Spinal cord (tissue), 10 donors: ENCODE data around the gene FDXACB1. TPM values are rescaled to one million over a fixed set of nuclear protein-coding genes. Genes with fewer than 3 reads are reported as not detected.
A peak's percentile ranks its signal among the peaks of the same experiment; 100 is the strongest.

Source experiments
- DNase-seq, 6 donors: peaks; one replicate each; pipeline versions ENCODE4 v3.0.0 to v3.0.0-alpha.2; 2013 to 2015; ENCODE audit warnings: low spot score in 6 of 6, low read depth in 4 of 6
- H3K27ac ChIP-seq: one replicate; pipeline ENCODE4 v1.5.1; 2013; ENCODE audit warnings: low read depth, low read length, control low read depth
- H3K27me3 ChIP-seq: one replicate; pipeline ENCODE4 v1.6.1; 2013; ENCODE audit warnings: low read length; ENCODE audit not compliant: control insufficient read depth, insufficient read depth
- H3K36me3 ChIP-seq: one replicate; pipeline ENCODE4 v1.6.1; 2013; ENCODE audit warnings: low read length; ENCODE audit not compliant: control insufficient read depth, insufficient read depth
- H3K4me1 ChIP-seq: one replicate; pipeline ENCODE4 v1.6.1; 2013; ENCODE audit warnings: low read length; ENCODE audit not compliant: control insufficient read depth, insufficient read depth
- H3K4me3 ChIP-seq: one replicate; pipeline ENCODE4 v1.5.1; 2013; ENCODE audit warnings: low read depth, low read length, control low read depth
- H3K9me3 ChIP-seq: one replicate; pipeline ENCODE4 v1.6.1; 2013; ENCODE audit warnings: low read length; ENCODE audit not compliant: control insufficient read depth, insufficient read depth
- WGBS: methylation state at CpG from one replicate; pipeline ENCODE4 v1.1.5; 2013; ENCODE audit warnings: missing lambda C conversion rate; ENCODE audit not compliant: insufficient coverage; 5-methylcytosine and 5-hydroxymethylcytosine counted together
- polyA plus RNA-seq, 2 donors: library from polyadenylated mRNA; unstranded; fragments of 120-200 nt; gene quantifications; one replicate each; pipeline ENCODE4 v1.2.1, GENCODE V29; 2013; ENCODE audit not compliant: insufficient read length in 2 of 2
- total RNA-seq, 2 donors: library from RNA; depleted of rRNA in 1 of 2; stranded (reverse); fragments of 120-200 nt in 1 of 2; fragments of >200 nt in 1 of 2; gene quantifications; one replicate each; pipeline versions ENCODE4 v1.2.3 to v1.2.4, GENCODE V29; 2013 to 2014
- donor health status: healthy.

Gene FDXACB1
- total and polyA plus RNA-seq, 4 donors = 4.4 to 7.1 (median 4.7) TPM

DNA sequence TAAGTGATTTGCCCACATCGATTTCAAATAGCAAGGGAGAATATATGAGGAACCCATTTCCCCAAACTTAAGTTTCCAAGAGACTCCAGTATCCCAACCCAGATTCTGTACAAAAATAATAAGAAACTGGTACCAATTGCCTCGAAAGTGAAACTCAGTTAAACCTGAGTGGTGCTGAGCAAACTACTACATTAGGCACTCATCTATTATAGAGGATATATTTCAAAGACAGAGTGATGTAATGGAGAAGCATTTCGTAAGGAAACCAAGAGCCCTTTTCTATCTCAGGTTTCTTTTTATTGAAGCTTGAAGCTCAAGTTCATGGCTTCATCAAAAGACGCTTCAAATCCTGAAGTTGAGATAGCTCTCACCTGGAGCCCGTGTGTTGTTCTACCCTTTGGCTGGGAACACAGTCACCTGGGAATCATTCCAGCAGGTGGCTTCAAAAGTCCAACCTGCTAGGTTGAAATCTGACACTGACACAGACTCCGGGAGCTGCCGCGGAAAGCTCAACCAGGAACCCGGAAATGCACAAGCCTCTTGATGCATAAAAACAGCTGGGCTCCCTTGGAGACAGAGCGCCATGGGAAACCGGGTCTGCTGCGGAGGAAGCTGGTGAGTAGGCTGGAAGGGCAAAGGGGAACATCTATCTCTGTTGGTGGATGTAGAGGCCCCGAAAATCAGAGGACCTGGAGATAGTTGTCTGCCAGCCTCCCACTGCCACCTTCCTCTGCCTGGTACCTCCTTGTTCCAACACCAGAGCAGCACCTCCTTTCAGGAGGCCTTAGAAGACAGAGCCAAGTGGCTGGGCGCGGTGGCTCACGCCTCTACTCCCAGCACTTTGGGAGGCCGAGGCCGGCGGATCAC, 39.7 kb upstream of the FDXACB1 start, which contains the start of gene C11orf52:
Gene C11orf52, plus strand, starts transcription at position 524 of the 867 bp plus-strand sequence. Its CDS starts 60 bp downstream, at position 584.
- Histone ChIP-seq H3K27ac (no peak within 1 kb of the TSS), H3K36me3 (no peaks in the 10 kb centered on the region), H3K27me3 (no peaks in the 10 kb centered on the region), H3K4me1 (peaks cover 13% of the 10 kb centered on the region), H3K4me3 (no peak within 1 kb of the TSS), H3K9me3 (no peaks in the 10 kb centered on the region)
- 16% methylated on average over 9 of the region's 19 CpGs for WGBS
- peak in 1 of 6 donors; percentile 10 for DNase-seq

DNA sequence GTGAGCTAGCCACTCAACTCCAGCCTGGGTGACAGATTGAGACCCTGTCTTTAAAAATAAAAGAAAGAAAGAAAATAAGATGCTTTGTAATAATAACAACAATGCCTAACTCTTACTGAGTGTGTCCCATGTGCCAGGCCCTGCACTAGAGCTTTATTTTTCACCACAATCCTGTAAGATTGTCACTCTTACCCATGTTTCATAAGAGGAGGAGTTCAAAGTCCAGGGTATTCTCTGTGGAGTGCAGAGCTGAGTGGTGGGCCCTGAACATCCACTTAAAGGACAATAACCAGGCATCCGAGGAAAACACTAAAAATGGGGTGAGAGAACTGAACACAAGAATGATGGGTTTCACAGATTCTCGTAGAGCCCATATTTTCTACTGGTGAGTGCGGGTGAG, 38.8 kb upstream of the FDXACB1 start:
- no peaks in the 10 kb centered on the region for H3K36me3 ChIP-seq
- no peak for DNase-seq
- H3K9me3 ChIP-seq = no peaks in the 10 kb centered on the region
- H3K27ac ChIP-seq = no peak overlapping the region
- no peak overlapping the region for H3K4me3 ChIP-seq
- H3K27me3 ChIP-seq = no peaks in the 10 kb centered on the region
- 95% methylated on average over 3 of the region's 3 CpGs for WGBS
- peaks cover 21% of the 10 kb centered on the region for H3K4me1 ChIP-seq

DNA sequence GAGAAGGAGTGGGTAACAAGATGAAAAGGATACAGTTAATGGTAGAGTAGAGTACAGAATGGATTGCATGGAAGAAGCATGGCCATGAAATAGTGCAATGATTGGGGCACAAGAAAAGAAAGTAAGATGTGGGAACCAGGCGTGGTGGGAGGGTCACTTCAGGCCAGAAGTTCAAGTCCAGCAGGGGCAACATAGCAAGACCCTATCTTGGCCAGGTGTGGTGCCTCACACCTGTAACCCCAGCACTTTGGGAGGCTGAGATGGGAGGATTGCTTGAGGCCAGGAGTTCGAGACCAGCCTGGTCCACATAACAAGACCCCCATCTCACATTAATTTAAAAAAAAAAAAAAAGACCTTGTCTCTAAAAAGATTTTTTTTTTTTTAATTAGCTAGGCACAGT, 38.3 kb upstream of the FDXACB1 start:
- H3K36me3 ChIP-seq = no peaks in the 10 kb centered on the region
- H3K4me1 ChIP-seq = peaks cover 25% of the 10 kb centered on the region
- 71% methylated on average over 1 of the region's 2 CpGs for WGBS
- no peaks in the 10 kb centered on the region for H3K9me3 ChIP-seq
- DNase-seq = no peak
- H3K27me3 ChIP-seq = no peaks in the 10 kb centered on the region
- no peak overlapping the region for H3K27ac ChIP-seq
- no peak overlapping the region for H3K4me3 ChIP-seq

DNA sequence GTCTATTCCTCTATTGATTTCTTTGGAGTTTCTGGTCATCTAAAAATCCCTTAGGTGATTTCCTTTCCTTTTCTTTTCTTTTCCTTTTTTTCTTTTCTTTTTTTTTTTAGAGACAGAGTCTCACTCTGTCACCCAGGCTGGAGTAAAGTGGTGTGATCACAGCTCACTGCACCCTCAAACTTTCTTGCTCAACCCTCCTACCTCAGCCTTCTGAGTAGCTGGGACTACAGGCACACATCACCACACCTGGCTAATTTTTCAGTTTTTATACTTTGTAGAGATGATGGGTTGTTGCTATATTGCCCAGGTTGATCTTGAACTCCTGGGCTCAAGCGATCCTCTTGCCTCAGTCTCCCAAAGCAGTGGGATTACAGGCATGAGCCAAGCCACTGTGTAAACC, 37.8 kb upstream of the FDXACB1 start:
- WGBS = 100% methylated on average over 1 of the region's 1 CpG
- no peaks in the 10 kb centered on the region for H3K9me3 ChIP-seq
- peaks cover 31% of the 10 kb centered on the region for H3K4me1 ChIP-seq
- DNase-seq = no peak
- H3K4me3 ChIP-seq = no peak overlapping the region
- no peak overlapping the region for H3K27ac ChIP-seq
- no peaks in the 10 kb centered on the region for H3K36me3 ChIP-seq
- H3K27me3 ChIP-seq = no peaks in the 10 kb centered on the region

DNA sequence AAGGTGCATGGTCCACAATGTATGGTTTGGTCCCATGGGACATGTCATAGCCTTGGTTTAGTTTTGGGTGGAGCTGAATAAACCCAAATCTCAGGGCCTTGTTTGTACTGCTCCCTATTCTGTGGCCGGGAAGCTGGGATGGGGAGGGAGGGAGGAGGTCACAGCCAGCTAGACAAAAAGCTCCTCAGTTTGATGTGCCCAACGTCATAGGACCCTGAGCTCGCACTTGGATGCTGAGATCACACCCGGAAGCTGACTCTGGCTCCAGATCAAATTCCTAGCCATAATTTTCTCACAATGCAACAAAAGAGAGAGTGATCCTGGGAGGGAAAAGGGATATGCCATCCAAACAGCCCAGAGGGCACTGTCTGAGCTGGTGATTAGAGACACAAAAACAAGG, 35.0 kb upstream of the FDXACB1 start:
- WGBS = 19% methylated on average over 3 of the region's 4 CpGs
- peak in 2 of 6 donors; percentile 39 to 88 for DNase-seq
- peak overlapping the region; percentile 92 for H3K27ac ChIP-seq
- H3K27me3 ChIP-seq = no peaks in the 10 kb centered on the region
- no peak overlapping the region for H3K4me3 ChIP-seq
- no peaks in the 10 kb centered on the region for H3K36me3 ChIP-seq
- H3K4me1 ChIP-seq = peaks cover 38% of the 10 kb centered on the region
- H3K9me3 ChIP-seq = no peaks in the 10 kb centered on the region

DNA sequence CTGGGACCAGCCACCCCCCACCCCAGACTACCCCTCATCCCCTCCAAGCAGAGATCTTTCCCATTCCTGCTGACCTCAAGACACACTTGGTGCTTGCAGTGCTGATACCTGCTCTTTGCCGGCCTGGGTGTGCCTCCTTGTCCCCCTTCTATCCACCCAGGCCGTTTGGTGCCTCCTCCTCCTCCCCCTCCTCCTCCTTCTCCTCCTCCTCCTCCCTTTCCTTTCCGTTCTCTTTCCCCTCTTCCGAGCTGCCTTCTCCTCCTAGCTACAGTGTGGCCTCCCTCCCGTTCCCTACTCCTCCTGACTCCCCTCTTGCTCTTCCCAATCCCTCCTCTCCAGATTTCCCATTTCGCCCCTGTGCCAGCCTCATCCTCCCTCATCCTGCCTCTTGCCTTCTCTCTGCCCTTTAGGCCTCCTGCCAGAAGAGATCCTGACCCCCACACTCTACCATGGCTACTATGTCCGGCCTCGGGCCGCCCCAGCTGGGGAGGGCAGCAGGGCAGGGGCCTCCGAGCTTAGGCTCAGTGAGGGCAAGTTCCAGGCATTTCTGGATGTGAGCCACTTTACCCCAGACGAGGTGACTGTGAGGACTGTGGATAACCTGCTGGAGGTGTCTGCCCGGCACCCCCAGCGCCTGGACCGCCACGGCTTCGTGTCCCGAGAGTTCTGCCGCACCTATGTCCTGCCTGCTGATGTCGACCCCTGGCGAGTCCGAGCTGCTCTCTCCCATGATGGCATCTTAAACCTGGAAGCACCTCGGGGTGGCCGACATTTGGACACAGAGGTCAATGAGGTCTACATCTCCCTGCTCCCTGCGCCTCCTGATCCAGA, 34.3 kb upstream of the FDXACB1 start:
- Histone ChIP-seq H3K36me3 (no peaks in the 10 kb centered on the region), H3K4me1 (peaks cover 33% of the 10 kb centered on the region), H3K27ac (peak overlapping the region; percentile 92), H3K4me3 (peak overlapping the region; percentile 22), H3K27me3 (no peaks in the 10 kb centered on the region), H3K9me3 (no peaks in the 10 kb centered on the region)
- WGBS = 67% methylated on average over 23 of the region's 24 CpGs
- DNase-seq = peak in 2 of 6 donors; percentile 12 to 49

DNA sequence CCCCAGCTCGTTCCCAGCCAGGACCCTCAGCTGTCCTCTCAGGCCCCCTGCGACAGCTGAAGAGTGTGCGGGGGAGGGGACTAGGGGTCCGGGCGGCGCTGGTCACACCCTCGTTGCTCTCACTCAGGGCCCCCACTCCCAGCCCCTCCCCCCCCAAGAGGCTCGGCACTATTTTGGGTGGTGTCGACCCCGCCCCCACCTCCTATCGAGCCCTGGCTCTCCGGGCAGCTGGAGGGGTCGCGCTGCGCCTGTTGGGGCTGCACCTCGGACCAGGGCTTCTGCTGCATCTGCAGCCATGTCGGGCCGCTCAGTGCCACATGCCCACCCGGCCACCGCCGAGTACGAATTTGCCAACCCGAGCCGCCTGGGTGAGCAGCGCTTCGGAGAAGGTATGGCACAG, 33.6 kb upstream of the FDXACB1 start, which contains the start of gene HSPB2:
Gene HSPB2, plus strand, starts transcription at position 200 of the 400 bp plus-strand sequence. Its CDS starts 96 bp downstream, at position 296.
- peak within 1 kb of the TSS; percentile 22 for H3K4me3 ChIP-seq
- peak within 1 kb of the TSS; percentile 92 for H3K27ac ChIP-seq
- 18% methylated on average over 18 of the region's 26 CpGs for WGBS

DNA sequence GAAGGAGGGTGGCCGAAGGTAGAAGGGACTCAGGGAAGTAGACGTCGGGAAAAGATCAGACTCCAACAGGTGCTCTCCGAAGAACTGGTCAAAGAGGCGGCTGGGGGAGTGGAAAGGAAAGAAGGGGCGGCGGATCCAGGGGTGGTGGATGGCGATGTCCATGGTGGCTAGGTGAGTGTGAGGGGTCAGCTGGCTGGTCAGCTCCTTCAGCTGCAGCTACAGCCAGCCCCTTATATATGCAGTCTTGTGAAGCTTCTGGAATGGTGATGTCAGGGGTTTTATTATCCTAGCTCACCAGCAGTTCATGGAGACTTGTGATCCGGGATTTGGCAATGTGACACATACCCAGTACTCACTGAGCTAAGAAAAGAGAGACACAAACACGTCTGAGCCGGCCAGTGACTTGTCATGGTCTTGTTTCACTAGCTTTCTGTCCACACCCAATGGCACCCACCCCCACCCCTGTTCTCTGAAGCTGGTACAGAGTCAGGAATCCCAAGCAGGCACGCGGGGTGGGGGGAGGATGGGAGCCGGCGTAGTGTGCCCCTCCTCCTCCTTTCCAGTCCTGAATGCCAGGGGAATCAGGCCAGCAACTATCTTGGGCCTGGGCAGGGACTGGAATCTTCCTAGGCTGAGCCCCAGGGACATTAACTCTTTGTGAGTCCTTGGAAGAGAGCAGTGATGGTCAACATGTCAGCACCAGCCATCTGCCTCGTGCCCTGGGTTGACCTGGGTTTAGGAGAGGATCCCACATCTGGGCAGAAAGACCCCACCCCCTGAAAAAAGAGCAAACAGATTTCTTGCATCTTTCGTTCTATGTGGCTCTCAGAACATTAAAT, 32.8 kb upstream of the FDXACB1 start, which contains the start of gene CRYAB:
Gene CRYAB, minus strand, starts transcription at position 208 of the 839 bp plus-strand sequence. Its CDS starts 46 bp downstream, at position 162.
- H3K4me3 ChIP-seq = peak within 1 kb of the TSS; percentile 21
- peak within 1 kb of the TSS; percentile 87 for H3K27ac ChIP-seq
- no peaks in the 10 kb centered on the region for H3K27me3 ChIP-seq
- H3K36me3 ChIP-seq = no peaks in the 10 kb centered on the region
- 54% methylated on average over 15 of the region's 17 CpGs for WGBS
- peak in 4 of 6 donors; percentile 42 to 90 (median 54) for DNase-seq
- H3K4me1 ChIP-seq = peaks cover 33% of the 10 kb centered on the region
- no peaks in the 10 kb centered on the region for H3K9me3 ChIP-seq

More for the DNA sequence above, 33.6 kb upstream of the FDXACB1 start, which contains the start of gene HSPB2:
- Histone ChIP-seq H3K9me3 (no peaks in the 10 kb centered on the region), H3K36me3 (no peaks in the 10 kb centered on the region), H3K27me3 (no peaks in the 10 kb centered on the region), H3K4me1 (peaks cover 33% of the 10 kb centered on the region)
- DNase-seq = no peak
